Panc1 (cell line): ENCODE measurements around the gene SLC16A11.

Experiments used
- CTCF ChIP-seq: fragments of 450-650 bp; IDR thresholded peaks from 2 replicates; pipeline ENCODE4 v1.5.1; 2017; ENCODE audit warnings: mild to moderate bottlenecking
- POLR2AphosphoS5 ChIP-seq: IDR thresholded peaks from 2 replicates; pipeline ENCODE4 v1.6.1; 2012; ENCODE audit warnings: mild to moderate bottlenecking, low read depth, low read length, moderate library complexity
- REST ChIP-seq, 2 experiments: IDR thresholded peaks; 2 replicates each; pipeline ENCODE4 v1.6.1; 2011 to 2012; ENCODE audit warnings: low read depth in 2 of 2, control low read depth in 1 of 2, low read length in 1 of 2, mild to moderate bottlenecking in 1 of 2, moderate library complexity in 1 of 2; ENCODE audit not compliant: insufficient read depth in 1 of 2
- SIN3A ChIP-seq: IDR thresholded peaks from 2 replicates; pipeline ENCODE4 v1.6.1; 2012; ENCODE audit warnings: low read depth, mild to moderate bottlenecking, low read length, moderate library complexity, borderline replicate concordance; ENCODE audit not compliant: insufficient read depth
- TCF7L2 ChIP-seq: IDR thresholded peaks from 2 replicates; pipeline ENCODE4 v1.6.1; 2011; ENCODE audit warnings: mild to moderate bottlenecking, low read depth, low read length, inconsistent platforms

DNA sequence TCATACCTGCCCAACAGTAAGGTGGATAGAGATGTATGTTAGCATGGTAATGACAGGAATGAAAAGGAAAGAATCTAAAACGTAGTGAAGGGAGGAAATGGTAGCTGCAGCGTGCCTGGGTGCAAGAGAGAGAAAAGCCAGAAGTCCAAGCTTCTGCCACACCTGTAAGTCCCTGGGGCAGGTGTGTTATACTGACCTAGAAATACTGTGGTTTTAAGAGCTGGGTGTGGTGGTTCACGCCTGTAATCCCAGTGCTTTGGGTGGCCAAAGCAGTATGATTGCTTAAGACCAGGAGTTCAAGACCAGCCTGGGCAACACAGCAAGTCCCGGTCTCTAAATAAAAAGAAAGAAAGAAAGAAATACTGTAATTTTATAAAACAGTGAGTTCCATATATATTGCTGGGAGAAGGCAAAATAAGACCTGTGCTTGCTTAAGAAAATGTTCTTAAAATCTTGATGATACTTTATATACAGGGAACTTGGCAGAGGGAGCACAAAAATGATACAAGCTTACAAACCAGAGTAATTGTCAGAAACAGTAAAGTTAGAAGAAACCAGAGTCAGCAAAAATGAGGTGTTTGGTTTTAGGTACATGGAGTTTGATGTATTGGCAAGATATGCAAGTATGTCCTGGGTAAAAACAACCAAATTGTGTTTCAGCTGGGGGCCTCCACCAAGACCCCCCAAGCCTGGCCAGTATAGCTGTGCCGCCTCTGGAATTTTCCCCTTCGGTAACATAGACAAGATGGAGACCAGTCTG lies 41.4 kb downstream of the SLC16A11 start:
- TF ChIP-seq REST (IDR thresholded peaks at IDR 0.05; ENCODE audit: insufficient read depth in 1 of 2, low read depth in 2 of 2, low read length in 1 of 2), result no peak
- no peak for TF ChIP-seq CTCF
- TF ChIP-seq POLR2AphosphoS5, result no peak
- TF ChIP-seq TCF7L2, result no peak
- TF ChIP-seq SIN3A, result no peak
